Measurements from ENCODE around the gene TRIM17.

DNA sequence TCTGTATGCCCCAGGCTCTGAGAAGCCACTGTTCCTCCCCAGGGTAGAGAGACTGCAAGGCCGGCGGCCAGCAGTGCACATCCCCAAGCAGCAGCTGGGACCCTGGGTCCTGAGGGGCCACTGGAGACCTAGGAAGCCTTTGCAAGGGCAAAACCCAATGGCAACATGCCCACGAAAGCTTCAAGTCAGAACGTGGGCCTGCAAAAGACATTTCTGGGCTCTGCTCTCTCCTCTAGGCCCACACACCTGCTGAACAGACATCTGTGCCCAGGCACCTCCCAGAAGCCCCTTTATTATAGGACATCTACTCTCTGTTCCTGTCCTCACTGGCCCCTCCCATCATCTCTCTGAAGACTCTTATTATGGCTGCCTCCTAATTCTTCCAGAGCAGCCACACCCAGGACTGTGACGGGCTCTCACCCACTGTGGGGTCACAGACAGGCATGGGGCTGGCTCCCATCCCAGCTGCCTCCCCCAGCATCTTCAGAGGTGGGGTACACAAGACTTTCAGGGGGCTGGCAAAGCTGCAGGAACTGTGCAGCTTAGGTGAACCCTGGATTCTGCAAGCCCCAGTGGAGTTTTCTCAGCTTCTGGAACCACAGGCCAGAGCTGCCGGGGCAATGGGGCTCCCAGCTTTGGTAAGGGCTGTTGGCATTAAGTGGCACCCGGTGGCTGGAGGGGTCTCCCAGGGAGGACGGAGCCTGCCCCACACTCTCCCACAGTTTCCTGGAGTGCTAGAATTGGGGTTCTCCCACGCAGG, 22.7 kb downstream of the TRIM17 start:
- TF ChIP-seq EZH2phosphoT487 (IDR thresholded peaks at IDR 0.05; ENCODE audit: unreplicated experiment), result no peak
- TF ChIP-seq, protein P1, sequence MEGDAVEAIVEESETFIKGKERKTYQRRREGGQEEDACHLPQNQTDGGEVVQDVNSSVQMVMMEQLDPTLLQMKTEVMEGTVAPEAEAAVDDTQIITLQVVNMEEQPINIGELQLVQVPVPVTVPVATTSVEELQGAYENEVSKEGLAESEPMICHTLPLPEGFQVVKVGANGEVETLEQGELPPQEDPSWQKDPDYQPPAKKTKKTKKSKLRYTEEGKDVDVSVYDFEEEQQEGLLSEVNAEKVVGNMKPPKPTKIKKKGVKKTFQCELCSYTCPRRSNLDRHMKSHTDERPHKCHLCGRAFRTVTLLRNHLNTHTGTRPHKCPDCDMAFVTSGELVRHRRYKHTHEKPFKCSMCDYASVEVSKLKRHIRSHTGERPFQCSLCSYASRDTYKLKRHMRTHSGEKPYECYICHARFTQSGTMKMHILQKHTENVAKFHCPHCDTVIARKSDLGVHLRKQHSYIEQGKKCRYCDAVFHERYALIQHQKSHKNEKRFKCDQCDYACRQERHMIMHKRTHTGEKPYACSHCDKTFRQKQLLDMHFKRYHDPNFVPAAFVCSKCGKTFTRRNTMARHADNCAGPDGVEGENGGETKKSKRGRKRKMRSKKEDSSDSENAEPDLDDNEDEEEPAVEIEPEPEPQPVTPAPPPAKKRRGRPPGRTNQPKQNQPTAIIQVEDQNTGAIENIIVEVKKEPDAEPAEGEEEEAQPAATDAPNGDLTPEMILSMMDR (conservative IDR thresholded peaks at IDR 0.05; ENCODE audit: low read depth in 2 of 2), result no peak
- no peak for TF ChIP-seq POLR2AphosphoS5 (IDR thresholded peaks at IDR 0.05; ENCODE audit: low read depth)
- no peak for TF ChIP-seq EZH2 (IDR thresholded peaks at IDR 0.05; ENCODE audit: low read depth, unreplicated experiment)
- TF ChIP-seq, protein P2, sequence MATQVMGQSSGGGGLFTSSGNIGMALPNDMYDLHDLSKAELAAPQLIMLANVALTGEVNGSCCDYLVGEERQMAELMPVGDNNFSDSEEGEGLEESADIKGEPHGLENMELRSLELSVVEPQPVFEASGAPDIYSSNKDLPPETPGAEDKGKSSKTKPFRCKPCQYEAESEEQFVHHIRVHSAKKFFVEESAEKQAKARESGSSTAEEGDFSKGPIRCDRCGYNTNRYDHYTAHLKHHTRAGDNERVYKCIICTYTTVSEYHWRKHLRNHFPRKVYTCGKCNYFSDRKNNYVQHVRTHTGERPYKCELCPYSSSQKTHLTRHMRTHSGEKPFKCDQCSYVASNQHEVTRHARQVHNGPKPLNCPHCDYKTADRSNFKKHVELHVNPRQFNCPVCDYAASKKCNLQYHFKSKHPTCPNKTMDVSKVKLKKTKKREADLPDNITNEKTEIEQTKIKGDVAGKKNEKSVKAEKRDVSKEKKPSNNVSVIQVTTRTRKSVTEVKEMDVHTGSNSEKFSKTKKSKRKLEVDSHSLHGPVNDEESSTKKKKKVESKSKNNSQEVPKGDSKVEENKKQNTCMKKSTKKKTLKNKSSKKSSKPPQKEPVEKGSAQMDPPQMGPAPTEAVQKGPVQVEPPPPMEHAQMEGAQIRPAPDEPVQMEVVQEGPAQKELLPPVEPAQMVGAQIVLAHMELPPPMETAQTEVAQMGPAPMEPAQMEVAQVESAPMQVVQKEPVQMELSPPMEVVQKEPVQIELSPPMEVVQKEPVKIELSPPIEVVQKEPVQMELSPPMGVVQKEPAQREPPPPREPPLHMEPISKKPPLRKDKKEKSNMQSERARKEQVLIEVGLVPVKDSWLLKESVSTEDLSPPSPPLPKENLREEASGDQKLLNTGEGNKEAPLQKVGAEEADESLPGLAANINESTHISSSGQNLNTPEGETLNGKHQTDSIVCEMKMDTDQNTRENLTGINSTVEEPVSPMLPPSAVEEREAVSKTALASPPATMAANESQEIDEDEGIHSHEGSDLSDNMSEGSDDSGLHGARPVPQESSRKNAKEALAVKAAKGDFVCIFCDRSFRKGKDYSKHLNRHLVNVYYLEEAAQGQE (IDR thresholded peaks at IDR 0.05; ENCODE audit: unreplicated experiment), result no peak
